PC-3 (cell line): ENCODE data around the gene PPP6C.

Experiments used
- CTCF ChIP-seq: fragments of 300-600 bp; sonication (generic); conservative IDR thresholded peaks from 2 replicates; pipeline ENCODE4 v1.5.1; 2017; ENCODE audit warnings: antibody characterized with exemption, low read depth, mild to moderate bottlenecking, low read length
- EZH2 ChIP-seq: fragments of 300-600 bp; sonication (generic); IDR thresholded peaks from one replicate; pipeline ENCODE4 v1.6.1; 2017; ENCODE audit warnings: antibody characterized with exemption, mild to moderate bottlenecking, low read length; ENCODE audit not compliant: unreplicated experiment

- TF ChIP-seq EZH2 (no peak), CTCF (no peak)
These were observed 43.4 kb downstream of the PPP6C start for GRCh38 chr9:125146247-125146646.
